ENCODE data around the gene TSPAN15. TPM values are rescaled to one million over a fixed set of nuclear protein-coding genes. Genes with fewer than 3 reads are reported as not detected.

The TSPAN15 gene
- total RNA-seq, 2 donors from 2014 or later: 6.6 to 7.7 TPM

GRCh38 chr10:69470463-69471384 is 19.5 kb downstream of the TSPAN15 start:
- H3K27me3 ChIP-seq: no peaks in the 10 kb centered on the region
- no peaks in the 10 kb centered on the region for H3K9me3 ChIP-seq
- no peak for DNase-seq (ENCODE audit: low spot score)
- H3K27ac ChIP-seq: no peak overlapping the region
- no peaks in the 10 kb centered on the region for H3K36me3 ChIP-seq
- no peak overlapping the region for H3K4me3 ChIP-seq
- no peak for TF ChIP-seq CTCF (IDR thresholded peaks at IDR 0.05)
- peaks cover 0 to 62% of the 10 kb centered on the region in 2 donors for H3K4me1 ChIP-seq

GRCh38 chr10:69472142-69472541 is 20.9 kb downstream of the TSPAN15 start:
- Histone ChIP-seq H3K27ac (no peak overlapping the region), H3K9me3 (no peaks in the 10 kb centered on the region), H3K4me3 (no peak overlapping the region), H3K36me3 (no peaks in the 10 kb centered on the region), H3K4me1 (peaks cover 0 to 50% of the 10 kb centered on the region in 2 donors), H3K27me3 (no peaks in the 10 kb centered on the region)
- no peak for DNase-seq (ENCODE audit: low spot score)
- no peak for TF ChIP-seq CTCF (IDR thresholded peaks at IDR 0.05)

- Histone ChIP-seq H3K27ac (no peak overlapping the region), H3K4me1 (peaks cover 0 to 48% of the 10 kb centered on the region in 2 donors), H3K27me3 (no peaks in the 10 kb centered on the region), H3K4me3 (no peak overlapping the region), H3K9me3 (no peaks in the 10 kb centered on the region), H3K36me3 (no peaks in the 10 kb centered on the region)
- no peak for TF ChIP-seq CTCF (IDR thresholded peaks at IDR 0.05)
- DNase-seq (ENCODE audit: low spot score): no peak
These were observed 21.3 kb downstream of the TSPAN15 start for GRCh38 chr10:69472544-69472943.

- Histone ChIP-seq H3K9me3 (no peaks in the 10 kb centered on the region), H3K4me1 (peaks cover 0 to 46% of the 10 kb centered on the region in 2 donors), H3K36me3 (no peaks in the 10 kb centered on the region), H3K4me3 (no peak overlapping the region), H3K27me3 (no peaks in the 10 kb centered on the region), H3K27ac (peak overlapping the region; percentile 9 to 59)
- DNase-seq (ENCODE audit: low spot score): no peak
- no peak for TF ChIP-seq CTCF (IDR thresholded peaks at IDR 0.05)
These were observed 22.2 kb downstream of the TSPAN15 start for GRCh38 chr10:69473304-69473990.

- H3K9me3 ChIP-seq: no peaks in the 10 kb centered on the region
- DNase-seq (ENCODE audit: low spot score): no peak
- no peaks in the 10 kb centered on the region for H3K27me3 ChIP-seq
- peak overlapping the region; percentile 22 to 59 for H3K27ac ChIP-seq
- peaks cover 0 to 54% of the 10 kb centered on the region in 2 donors for H3K4me1 ChIP-seq
- H3K4me3 ChIP-seq: no peak overlapping the region
- H3K36me3 ChIP-seq: no peaks in the 10 kb centered on the region
- TF ChIP-seq CTCF (IDR thresholded peaks at IDR 0.05): no peak
These were observed 23.6 kb downstream of the TSPAN15 start for GRCh38 chr10:69474742-69475432.

All from right atrium auricular region (tissue), 2 donors.